ENCODE results near the gene PDIA5.

Gene PDIA5

GRCh38 chr3:123066896-123067688 lies at the start of gene PDIA5:
TSS of gene PDIA5 (plus strand) at chr3:123067025. CDS start at chr3:123067165, 140 bp downstream.
- TF ChIP-seq CTCF (IDR thresholded peaks at IDR 0.05; ENCODE audit: low read depth, low read length, missing control alignments) = no peak
- peak; percentile 60 for DNase-seq (ENCODE audit: low read depth)
- in situ Hi-C loops (cut with HindIII; ENCODE audit: low sequenced_read_pairs) = no loop called here
- H3K4me3 ChIP-seq (ENCODE audit: low read depth, low read length) = peak within 1 kb of the TSS; percentile 91

- in situ Hi-C loops (cut with HindIII; ENCODE audit: low sequenced_read_pairs) = no loop called here
- no peak for DNase-seq (ENCODE audit: low read depth)
- H3K4me3 ChIP-seq (ENCODE audit: low read depth, low read length) = no peak overlapping the region
- no peak for TF ChIP-seq CTCF (IDR thresholded peaks at IDR 0.05; ENCODE audit: low read depth, low read length, missing control alignments)
Observed at GRCh38 chr3:123018683-123019082, 48.1 kb upstream of the PDIA5 start.

GRCh38 chr3:123019161-123019560 lies 47.7 kb upstream of the PDIA5 start:
- DNase-seq (ENCODE audit: low read depth) = no peak
- no peak for TF ChIP-seq CTCF (IDR thresholded peaks at IDR 0.05; ENCODE audit: low read depth, low read length, missing control alignments)
- H3K4me3 ChIP-seq (ENCODE audit: low read depth, low read length) = no peak overlapping the region
- in situ Hi-C loops (cut with HindIII; ENCODE audit: low sequenced_read_pairs) = no loop called here

GRCh38 chr3:123019591-123019990 lies 47.2 kb upstream of the PDIA5 start:
- H3K4me3 ChIP-seq (ENCODE audit: low read depth, low read length) = no peak overlapping the region
- in situ Hi-C loops (cut with HindIII; ENCODE audit: low sequenced_read_pairs) = no loop called here
- no peak for DNase-seq (ENCODE audit: low read depth)
- no peak for TF ChIP-seq CTCF (IDR thresholded peaks at IDR 0.05; ENCODE audit: low read depth, low read length, missing control alignments)

GRCh38 chr3:123020709-123021108 lies 46.1 kb upstream of the PDIA5 start:
- in situ Hi-C loops (cut with HindIII; ENCODE audit: low sequenced_read_pairs) = no loop called here
- H3K4me3 ChIP-seq (ENCODE audit: low read depth, low read length) = no peak overlapping the region
- TF ChIP-seq CTCF (IDR thresholded peaks at IDR 0.05; ENCODE audit: low read depth, low read length, missing control alignments) = no peak
- no peak for DNase-seq (ENCODE audit: low read depth)

- no peak overlapping the region for H3K4me3 ChIP-seq (ENCODE audit: low read depth, low read length)
- in situ Hi-C loops (cut with HindIII; ENCODE audit: low sequenced_read_pairs) = no loop called here
- DNase-seq (ENCODE audit: low read depth) = no peak
- no peak for TF ChIP-seq CTCF (IDR thresholded peaks at IDR 0.05; ENCODE audit: low read depth, low read length, missing control alignments)
Observed at GRCh38 chr3:123021388-123021787, 45.4 kb upstream of the PDIA5 start.

All from astrocyte of the cerebellum (primary cell).